H1 (cell line): Measurements from ENCODE around the gene KCNH1. TPM values are rescaled to one million over a fixed set of nuclear protein-coding genes. Genes with fewer than 3 reads are reported as not detected.

Experiments
- CHD1 ChIP-seq: IDR thresholded peaks from 2 replicates; pipeline ENCODE4 v1.6.1; 2012; ENCODE audit warnings: low read depth, low read length, improper control_type of control experiment
- CHD7 ChIP-seq: fragments of 300-600 bp; sonication (generic); IDR thresholded peaks from 2 replicates; pipeline ENCODE4 v1.7.1; 2012; ENCODE audit warnings: low read length, moderate library complexity, mild to moderate bottlenecking, inconsistent platforms; ENCODE audit not compliant: insufficient replicate concordance
- HDAC6 ChIP-seq: IDR thresholded peaks from one replicate; pipeline ENCODE4 v1.7.1; 2012; ENCODE audit warnings: low read depth, mild to moderate bottlenecking, inconsistent platforms, low read length, moderate library complexity
- RBBP5 ChIP-seq: IDR thresholded peaks from 2 replicates; pipeline ENCODE4 v1.7.1; 2012; ENCODE audit warnings: low read depth, mild to moderate bottlenecking, inconsistent platforms, low read length, moderate library complexity, borderline replicate concordance
- RNF2 ChIP-seq: fragments of 200-900, 300-1000 bp; sonication (generic); IDR thresholded peaks from 2 replicates; pipeline ENCODE4 v1.7.1; 2016; ENCODE audit warnings: borderline replicate concordance, low read depth, mild to moderate bottlenecking, antibody characterized with exemption, low read length; ENCODE audit not compliant: poor library complexity, severe bottlenecking; ENCODE audit errors: missing control alignments
- SP4 ChIP-seq: IDR thresholded peaks from 2 replicates; pipeline ENCODE4 v1.6.1; 2012; ENCODE audit warnings: low read length, inconsistent platforms
- polyA plus RNA-seq, 7 experiments: library from polyadenylated mRNA; depleted of rRNA in 3 of 7; stranded (reverse) in 5 of 7; unstranded in 2 of 7; fragments of >200 nt in 5 of 7; fragments of 200-250 nt in 2 of 7; gene quantifications; 1 replicate in 5 of 7; 2 replicates in 1 of 7; 4 replicates in 1 of 7; pipeline versions ENCODE4 v1.2.1 to v1.2.3, GENCODE V29; 2011 to 2013; ENCODE audit warnings: missing spikeins in 2 of 7, mixed read lengths in 2 of 7
- total RNA-seq: library from RNA; stranded (reverse); fragmentation: NEBNext Ultra II Directional; extraction: Animal tissue kit (Norgen Biotek cat#: 25700); gene quantifications from 2 replicates; pipeline ENCODE4 v1.2.1, GENCODE V29; 2021

KCNH1 gene
- total and polyA plus RNA-seq, 2 of the 8 experiments (the other 6 are each of a cell fraction or from before 2014, with no cell fraction given): 0.27 to 0.34 TPM

- TF ChIP-seq CHD7: no peak
- no peak for TF ChIP-seq HDAC6
- TF ChIP-seq RBBP5: no peak
- no peak for TF ChIP-seq CHD1
- no peak for TF ChIP-seq SP4
- TF ChIP-seq RNF2: no peak
Observed at GRCh38 chr1:210662291-210663050, 471.5 kb downstream of the KCNH1 start (continued).
